ENCODE results near the gene FABP7.

FABP7 gene

DNA sequence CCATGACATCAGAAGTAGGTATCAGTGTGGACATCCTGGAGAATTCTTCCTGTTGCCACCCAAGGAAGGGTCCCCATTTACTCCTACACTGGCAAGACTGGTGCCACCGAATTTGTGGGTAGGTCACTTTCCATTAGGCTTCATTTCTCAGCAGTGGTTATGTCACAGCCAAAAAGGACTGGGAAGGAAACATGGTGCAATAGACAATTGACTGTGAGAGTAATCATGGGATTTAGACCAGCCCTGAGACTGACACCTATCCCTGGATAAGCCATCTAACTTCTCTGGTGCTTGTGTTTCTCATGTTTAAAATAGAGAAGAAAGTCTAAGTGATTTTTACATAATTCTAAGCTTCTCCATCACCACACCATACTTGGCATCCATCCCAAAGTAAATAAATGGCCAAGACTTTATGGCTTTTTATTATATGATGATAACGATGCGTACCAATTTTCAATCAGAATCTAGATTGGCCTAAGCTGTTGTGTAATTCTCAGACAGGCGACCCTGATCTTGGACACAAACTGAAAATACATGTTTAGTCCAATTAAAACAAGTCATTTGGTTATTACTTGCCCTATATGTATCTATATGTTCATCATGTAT lies 19.7 kb downstream of the FABP7 start:
- DNase-seq: no peak

DNA sequence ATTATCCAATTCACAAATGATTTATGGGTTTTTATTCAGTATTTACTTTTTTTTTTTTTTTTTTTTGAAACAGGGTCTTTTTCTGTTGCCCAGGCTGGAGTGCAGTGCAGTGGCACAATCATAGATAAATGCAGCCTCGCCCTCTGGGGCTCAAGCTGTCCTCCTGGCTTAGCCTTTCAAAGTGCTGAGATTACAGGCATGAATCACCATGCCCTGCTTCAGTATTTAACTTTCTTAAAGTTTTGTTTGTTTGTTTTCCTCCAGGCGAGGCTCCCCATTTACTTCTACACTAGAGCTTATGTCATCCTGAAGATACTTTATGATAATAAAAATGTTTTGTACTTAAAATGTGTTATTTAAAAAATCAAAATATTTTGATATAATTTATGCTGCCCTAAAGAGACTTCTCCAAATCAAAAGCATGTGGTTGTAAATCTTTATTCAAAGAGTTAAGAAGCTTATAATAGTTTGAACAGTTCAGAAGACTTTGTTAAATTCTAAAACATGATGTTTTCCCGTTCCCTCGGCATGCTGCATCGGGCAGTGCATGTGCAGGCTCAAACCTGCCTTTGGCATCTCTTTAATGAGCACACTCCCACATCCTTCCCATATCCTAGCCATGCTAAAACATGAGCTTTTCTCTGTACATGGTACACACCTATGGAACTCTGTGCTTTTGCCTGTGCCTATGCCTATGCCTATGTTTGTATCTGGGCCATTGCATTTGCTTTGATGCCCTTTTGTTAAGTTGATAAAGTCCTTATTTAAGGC lies 20.6 kb downstream of the FABP7 start:
- no peak for DNase-seq

DNA sequence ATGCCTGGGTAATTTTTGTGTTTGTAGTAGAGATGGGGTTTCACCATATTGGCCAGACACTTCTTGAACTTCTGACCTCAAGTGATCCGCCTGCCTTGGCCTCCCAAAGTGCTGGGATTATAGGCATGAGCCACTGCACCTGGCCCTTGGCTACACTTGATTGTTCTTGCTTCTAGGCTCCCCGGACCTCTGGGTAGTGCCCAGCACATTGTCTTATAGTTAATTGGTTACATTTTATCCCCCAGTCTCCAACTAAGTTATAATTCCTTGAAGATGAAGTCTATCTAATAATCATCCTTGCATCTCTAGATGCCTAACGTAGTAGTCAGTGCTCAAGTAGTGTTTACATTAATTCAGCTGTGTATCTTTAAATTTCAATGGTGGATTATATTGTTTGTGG lies 21.4 kb downstream of the FABP7 start:
- no peak for DNase-seq

DNA sequence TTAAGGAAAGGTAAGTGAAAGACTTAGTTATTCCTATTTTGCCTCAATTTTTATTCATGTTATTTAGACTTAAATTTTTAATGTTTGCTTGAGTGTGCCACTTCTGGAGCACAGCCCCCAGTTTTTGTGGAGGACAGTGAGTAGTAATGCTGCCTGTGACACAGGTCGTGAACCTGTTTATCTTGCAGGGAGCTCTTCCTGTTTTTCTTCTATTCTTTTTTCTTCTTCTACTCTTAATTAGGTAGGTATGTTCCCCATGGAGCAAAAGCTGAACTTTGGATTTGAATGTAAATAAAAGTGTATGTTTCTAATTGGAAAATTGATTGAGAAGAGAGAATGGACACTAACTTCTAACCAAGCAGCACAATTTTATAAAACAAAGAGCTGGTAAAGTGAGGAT lies 21.9 kb downstream of the FABP7 start:
- DNase-seq: no peak

DNA sequence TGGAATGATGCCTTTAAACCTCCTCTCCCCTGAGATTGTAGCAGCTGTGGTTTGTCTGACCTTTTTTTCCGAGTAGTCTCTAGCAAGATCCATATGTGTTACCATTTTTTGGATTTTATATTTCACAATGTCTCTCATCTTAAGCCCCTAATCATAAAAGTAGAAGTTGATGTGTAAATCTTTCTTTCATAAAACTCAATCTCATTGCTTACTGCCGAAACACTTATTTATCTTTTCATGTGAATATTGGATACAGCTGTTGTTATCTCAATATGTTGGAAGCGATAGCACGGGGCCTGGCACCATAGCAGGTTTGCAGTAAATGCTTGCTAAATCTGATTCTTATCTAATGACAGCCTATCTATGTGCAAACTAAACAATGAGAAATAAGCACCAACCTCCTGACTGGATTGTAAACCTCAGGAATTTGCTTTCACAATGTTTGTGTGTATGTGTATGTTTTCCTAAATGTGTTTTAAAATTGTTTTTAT lies 23.7 kb downstream of the FABP7 start:
- no peak for DNase-seq

DNA sequence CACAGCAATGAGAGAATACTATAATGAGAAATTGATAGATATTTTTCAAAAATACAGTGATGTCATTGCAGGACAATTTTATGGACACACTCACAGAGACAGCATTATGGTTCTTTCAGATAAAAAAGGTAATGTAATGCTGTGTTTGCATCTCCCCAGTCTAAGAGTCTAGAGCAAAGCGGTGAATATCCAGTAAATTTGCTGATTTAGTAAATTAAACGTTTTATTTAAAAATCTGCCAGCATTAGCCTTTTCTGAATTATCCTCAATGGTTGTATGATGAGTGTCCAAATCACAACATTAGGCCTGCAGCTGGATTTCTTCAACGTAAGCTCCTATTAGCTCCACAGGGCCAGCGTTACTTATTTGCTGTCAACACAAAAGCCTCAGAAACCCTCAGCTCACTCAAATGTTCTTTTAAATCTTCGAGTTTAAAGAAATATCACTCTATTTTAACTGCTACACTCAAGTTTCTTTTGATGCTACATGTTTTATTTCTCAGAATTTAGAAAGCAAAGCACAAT lies 25.5 kb downstream of the FABP7 start:
- DNase-seq: no peak

DNA sequence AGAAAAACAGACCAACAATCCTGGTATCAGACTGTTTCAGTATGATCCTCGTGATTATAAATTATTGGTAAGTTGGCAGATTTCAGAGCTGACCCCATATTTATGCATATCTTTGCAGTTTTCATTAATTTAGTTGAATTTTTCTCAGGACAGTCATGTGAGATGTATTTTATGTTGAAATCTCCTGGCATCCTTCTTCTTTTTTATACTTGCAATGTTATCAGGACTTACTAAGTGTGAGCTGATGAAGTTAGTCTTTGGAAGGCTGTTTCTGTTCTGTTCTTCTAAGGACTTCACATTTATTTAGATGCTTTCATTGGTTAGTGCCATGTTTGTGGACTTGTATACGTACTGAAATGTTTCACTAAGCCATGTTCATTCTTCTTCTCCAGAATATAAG lies 26.8 kb downstream of the FABP7 start:
- no peak for DNase-seq

DNA sequence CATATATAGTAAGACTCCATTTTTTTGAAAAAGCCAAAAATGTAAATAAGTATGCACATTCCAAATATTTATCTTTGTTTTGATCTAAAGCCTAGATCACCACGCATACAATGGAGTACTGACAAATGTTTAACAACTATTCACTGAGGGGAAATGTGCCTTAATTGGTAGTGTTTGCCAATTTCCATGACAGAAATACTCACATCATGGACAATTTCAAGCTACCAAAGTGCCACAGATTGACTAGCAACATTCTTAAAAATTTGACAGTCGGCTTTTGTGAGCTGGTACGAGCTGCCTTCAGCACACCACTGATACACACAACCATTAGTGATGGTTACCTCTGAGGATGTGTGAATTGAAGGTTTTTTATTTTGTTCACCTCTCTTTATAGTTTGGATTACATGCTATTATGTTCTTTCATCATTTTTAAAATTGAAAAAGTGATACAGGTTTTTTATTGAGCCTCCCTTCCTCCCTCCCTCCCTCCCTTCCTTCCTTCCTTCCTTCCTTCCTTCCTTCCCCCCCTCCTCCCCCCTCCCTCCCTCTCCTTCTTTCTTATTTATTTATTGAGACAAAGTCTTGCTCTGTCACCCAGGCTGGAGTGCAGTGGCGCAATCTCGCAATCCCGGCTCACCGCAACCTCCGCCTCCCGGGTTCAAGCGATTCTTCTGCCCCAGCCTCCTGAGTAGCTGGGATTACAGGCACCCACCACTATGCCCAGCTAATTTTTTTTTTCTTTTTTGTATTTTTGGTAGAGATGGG lies 28.8 kb downstream of the FABP7 start:
- DNase-seq: no peak

DNA sequence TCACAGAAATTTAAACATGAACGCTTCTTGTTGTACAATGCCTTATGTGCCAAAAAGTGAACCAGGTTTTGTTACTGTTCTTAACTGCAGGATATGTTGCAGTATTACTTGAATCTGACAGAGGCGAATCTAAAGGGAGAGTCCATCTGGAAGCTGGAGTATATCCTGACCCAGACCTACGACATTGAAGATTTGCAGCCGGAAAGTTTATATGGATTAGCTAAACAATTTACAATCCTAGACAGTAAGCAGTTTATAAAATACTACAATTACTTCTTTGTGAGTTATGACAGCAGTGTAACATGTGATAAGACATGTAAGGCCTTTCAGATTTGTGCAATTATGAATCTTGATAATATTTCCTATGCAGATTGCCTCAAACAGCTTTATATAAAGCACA lies 29.5 kb downstream of the FABP7 start:
- no peak for DNase-seq

DNA sequence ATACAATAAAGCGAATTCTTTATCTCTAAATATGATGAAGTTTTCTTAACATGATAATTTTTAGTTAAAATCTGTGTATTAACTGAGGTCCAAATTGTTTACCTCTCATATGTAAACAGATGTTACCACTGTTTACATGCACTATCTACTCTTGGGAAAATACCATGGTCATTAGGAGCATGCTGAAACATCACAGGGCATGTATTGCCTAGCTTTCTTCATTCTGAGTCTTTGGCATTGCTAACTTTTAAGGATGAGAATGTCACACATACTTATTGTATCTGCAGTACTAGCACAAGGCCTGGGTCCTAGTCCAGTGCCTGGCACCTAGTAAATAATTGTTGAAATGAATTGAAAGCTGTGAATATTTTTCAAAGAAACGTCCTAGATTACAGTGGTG lies 30.2 kb downstream of the FABP7 start:
- no peak for DNase-seq

DNA sequence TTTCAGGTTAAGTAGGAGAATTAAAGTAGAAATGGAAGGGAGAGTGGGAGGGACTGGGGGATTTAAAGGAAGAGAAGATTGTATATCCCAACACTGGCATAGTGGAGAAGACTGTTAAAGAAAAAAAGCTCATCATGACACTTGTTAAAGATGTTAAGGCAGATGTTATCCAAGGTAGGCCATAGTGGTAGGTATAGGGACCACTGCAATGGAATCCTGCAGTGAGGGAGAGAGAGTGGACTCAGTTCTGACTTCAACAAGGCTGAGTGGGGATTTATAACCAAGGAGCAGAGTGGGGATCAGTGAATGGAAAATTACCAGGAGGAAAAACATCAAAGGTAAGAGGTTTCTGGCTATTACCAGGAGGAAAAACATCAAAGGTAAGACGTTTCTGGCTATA lies 30.7 kb downstream of the FABP7 start:
- DNase-seq: no peak

DNA sequence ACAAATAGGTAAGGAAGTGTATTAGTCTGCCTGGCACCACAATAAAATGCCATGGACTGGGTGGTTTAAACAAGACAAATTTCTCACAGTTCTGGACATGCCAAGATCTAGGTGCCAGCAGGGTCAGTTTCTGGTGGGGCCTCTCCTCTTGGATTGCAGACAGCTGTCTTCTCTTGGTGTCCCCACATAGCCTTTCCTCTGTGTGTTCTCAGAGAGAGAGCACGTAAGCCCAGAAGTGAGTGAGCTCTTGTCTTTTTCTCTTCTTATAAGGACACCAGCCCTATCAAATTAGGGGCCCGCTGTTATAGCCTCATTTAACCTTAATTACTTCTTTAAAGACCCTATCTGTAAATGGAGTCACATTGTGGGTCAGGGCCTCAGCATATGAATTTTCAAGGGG lies 37.8 kb downstream of the FABP7 start:
- no peak for DNase-seq

DNA sequence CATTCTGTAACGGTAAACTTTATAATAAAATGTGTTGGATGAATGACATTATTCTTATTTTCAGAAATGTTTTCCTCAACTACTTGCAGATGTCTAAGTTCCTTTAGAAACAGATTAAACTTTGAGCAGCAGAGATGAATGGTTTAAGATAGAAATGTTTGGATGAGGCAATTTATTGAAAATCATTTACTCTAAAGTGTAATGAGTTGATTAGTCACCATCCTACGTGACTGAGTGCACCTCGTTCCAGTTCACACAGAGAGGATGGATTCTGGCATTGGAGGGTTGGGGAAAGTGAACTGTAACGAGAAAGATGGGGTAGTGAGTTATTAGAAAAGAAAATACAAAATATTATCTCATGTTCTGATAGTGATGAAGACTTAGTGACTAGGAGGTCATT lies 38.2 kb downstream of the FABP7 start:
- DNase-seq: no peak

DNA sequence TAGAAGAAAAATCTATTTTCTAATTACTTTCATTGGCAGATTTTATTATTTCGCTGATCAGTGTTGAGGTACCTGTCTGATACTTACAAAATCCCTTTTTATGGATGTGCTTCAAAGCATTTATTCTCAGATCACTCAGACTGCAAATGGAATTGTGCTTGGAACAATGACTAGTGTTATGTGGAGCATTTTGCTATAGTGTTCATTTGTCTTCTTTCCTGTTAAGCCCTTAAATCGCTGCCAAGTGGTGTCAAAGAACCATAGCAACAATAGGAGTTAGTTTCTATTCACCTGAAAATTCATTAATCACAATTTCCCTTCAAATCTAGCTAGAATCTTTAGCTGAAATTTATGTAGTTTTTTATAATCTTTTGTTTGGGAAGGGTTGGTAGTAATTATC lies 39.4 kb downstream of the FABP7 start:
- no peak for DNase-seq

DNA sequence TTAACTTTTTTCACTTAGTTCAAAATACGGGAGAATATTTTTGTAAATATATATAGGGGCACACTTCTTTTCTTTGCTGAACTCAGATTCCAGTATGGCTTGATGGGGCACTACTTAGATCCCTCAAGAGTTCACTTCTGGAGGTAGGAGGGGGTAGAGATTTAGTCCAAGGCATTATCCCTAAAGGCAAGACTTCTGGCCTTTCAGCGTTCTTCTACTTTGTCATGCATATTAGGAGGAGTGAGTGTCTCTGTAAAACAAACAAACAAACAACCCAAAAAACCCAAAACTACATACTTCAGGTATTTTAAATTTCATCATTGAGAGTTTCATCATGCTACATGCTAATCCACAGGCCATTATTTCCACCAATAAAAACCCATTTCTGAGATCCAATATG lies 41.6 kb downstream of the FABP7 start:
- DNase-seq: no peak

DNA sequence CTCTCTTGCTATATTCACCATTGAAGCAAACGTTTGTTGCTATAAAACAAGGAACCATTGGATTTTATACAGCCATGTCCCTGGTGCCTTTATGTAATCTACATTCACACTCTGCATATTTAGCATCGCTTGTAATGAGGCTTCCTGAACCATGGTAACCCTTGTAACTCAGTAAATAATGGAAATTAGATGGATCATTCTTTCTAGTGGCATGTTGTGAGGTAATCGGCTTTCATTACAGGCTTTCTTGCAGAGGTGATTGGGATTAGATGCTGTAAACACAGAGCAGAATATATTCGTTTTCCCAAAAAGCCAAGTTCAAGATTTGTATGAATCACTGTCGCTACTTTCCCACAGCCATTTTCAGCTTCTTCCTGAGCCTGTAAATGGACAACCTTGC lies 45.6 kb downstream of the FABP7 start:
- no peak for DNase-seq

DNA sequence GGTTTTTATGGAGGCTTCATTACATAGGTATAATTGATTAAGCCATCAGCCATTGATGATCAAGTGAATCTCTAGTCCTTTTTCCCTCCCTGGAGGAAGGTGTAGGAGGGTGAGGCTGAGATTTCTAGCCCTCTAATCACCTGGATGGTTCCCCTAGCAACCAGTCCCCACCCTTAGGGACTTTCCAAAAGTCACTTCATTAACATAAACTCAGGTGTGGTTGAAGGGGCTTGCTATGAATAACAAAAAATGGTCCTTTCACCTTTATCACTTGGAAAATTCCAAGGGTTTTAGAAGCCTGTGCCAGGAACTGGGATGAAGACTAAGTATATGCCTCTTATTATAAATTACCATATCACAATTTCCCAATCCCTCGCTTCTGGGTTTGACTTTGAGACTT lies 49.9 kb downstream of the FABP7 start:
- no peak for DNase-seq

DNA sequence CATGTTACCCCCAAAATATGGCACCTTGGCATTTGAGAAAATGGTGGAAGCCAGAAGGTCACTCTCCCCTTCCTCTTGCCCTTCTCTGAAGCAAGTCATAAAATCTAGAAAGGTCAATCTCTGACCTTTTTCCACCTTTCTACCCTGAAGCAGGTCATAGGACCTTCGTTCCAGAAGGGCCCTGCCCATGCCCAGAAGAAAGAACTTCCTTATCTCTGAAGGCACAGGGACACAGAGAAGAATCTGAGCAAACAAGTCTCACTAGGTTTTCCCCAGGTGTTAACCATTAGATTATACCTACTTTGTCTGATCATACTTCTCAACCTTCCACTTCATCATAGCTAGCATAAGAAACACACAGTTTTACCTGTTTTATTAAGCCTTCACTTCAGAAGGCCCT lies 52.0 kb downstream of the FABP7 start:
- no peak for DNase-seq

DNA sequence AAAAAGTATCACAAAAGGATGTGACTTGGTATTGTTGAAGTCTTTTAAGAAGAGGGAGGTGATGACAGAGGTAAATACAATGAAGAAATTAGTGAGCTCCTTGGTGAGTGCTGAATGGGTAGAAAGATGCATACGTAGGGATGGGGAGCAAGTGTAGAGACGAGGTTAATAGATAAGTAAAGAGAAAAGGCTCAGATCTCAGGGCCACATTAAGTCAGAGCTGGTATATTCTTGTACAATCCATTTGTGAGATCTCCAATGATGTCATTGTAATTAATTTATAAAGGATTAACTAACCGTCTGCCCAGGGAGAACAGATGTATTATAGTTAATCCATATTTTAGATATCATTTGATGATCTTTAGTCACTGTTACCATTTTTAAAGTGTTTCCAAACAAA lies 52.9 kb downstream of the FABP7 start:
- no peak for DNase-seq

DNA sequence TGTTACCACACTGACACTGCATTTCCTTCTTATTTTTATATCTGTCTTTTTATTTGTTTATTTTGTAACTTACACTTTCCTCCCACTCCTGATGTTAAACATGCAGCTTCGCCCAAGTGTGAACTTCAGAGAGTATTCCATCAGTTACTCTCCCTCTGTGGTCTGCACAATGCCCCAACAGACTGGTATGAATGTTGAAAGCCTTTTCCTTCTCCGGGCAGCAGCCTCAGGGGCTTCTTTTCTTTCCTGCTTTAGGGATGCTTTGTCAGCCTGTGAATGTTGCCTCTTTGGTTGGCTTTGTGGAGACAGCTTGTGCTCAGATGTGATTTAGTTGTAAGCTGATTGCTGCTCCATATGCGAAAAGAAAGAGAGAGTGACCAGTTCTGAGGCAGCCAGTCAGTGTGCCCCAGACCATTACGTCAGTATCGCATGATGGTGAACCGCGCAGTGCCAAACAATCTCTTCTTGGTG lies 53.5 kb downstream of the FABP7 start:
- no peak for DNase-seq
